ENCODE measurements around the gene EVL.

The EVL gene

DNA sequence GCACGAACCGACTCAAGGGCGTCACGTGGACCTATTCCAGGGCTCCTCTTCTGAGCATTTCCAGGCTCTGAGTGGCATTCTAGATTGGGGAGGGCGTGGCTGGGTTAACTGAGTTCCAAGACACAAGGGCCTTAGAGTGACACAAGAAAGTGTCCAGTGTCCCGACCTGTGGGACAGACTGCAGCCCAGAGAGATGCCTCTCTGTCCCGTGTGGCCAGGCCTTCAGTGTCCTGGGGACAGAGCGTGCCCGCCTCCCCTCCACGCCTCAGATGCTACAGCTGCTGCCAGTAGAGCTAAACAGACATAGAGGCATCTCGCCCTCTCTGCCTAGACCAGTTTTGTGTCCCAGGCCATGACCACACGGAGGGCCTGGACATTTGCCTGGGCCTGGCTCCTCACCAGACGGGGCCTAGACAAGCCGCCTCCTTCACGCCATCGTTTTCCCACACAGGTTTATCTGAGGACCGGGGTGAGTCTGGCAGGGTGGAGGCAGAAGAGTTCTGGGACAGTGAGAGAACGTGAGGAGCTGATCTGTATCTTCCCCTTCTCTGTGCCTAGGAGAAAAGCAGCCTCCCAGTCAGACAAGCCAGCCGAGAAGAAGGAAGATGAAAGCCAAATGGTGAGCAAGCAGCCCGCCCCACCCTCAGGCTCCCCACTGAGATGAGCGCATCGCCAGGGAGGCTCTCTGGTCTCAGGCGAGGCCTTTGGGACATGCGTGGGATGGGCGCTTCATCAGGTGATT lies 67.1 kb downstream of the EVL start:
- no peak for DNase-seq

DNA sequence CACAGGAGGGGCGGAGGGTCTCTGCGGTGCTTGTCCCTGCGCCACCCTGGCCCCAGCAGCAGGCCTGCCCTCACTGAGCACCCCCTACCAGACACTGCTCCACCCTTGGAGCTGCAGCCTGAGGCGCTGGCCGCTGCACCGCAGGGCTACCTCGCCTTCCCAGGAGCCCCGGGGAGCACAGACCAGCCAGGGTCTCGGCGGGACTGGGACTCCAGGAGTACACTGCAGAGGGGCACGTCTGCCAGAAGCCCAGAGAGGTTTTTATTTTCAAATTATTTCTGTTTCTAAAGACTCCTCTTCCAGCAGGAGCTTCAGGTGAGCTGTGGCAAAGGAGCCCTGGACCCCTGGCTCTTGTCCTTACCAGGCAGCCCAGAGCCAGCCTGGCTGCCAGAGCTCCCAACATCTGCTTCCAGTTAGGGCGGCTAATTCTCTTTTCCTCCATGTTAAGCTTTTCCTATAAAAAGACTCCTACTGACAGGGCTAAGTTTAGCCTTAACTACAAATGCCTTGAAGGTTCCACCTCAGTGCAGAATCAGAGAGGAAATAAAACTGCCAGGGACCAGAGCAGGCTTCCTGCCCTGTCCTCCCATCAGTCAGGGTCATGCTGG lies 67.8 kb downstream of the EVL start:
- DNase-seq: no peak

DNA sequence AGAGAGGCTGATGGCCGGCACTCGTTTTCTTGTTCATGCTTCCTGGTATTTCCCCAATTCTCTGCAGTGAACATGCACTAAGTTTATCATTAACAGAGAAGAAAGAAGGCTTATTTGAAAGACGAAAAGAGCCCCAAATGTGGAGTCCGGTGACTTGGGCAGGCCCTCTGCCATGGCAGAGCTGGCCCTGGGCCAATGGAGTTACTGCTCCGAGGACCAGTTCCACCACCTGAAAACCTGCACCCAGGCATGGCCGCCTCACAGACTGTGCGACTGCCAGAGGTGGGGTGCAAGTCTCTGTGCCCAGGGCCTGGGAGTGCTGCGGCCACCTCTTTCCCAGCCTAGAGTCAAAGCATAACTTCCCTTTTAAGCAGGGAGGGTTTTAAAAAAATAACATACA lies 69.4 kb downstream of the EVL start:
- no peak for DNase-seq

GRCh38 chr14:100135073-100135472 lies 69.9 kb downstream of the EVL start:
- DNase-seq: no peak

- no peak for DNase-seq
These were observed 70.6 kb downstream of the EVL start for GRCh38 chr14:100135784-100136183.

- DNase-seq: no peak
These were observed 72.0 kb downstream of the EVL start for GRCh38 chr14:100137173-100137572.

DNA sequence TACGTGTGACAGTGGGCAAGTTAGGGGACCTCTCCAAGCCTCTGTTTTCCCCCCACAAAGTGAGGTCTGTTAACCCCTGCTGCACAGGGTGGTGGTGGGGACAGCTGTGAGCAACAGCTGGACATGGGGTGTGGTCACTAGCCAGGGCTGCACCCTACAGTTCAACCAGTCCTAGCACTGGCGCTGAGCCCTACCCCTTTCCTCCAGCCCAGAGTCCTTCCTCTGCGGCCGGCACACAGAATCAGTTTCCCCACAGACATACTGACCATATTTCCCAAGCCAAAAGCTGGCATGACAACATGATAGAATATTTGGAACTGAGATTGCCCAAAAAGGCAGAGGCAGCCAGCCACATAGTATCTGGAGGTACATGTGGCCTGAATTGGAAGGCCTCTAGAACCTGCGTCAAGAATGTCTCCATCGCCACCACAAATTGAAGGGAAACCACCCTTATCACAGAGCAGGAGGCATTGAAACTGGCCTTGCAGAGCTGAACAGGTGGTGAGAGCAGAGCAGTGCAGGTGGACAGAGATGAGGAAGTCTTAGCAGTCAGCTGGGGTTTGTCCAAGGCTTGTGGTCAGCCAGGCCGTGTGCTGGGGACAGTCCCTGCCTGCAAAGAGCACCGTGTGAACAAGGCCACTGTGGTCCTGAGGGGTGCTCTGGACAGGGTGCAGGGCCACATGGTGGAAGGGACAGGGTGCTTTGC lies 73.0 kb downstream of the EVL start:
- no peak for DNase-seq

- DNase-seq: no peak
These were observed 73.7 kb downstream of the EVL start for GRCh38 chr14:100138955-100139354.

- DNase-seq: no peak
These were observed 75.3 kb downstream of the EVL start for GRCh38 chr14:100140452-100141078.

DNA sequence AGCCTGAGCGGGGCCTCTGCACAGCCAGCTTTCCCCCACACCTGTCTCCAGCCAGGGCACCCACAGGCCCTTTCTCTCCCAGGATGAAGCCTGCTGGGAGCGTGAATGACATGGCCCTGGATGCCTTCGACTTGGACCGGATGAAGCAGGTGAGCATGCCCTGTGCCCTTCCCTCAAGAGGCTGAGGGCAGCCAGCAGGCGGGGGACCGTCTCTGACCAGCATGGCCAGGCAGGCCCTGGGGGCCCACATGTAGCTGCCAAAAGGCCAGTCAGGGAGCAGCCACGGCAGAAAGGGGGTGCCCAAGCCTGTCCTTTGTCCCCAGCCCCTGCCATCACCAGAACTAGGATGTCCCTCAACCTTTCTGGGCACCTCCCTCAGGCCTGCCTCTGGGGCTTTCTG lies 75.9 kb downstream of the EVL start:
- no peak for DNase-seq

DNA sequence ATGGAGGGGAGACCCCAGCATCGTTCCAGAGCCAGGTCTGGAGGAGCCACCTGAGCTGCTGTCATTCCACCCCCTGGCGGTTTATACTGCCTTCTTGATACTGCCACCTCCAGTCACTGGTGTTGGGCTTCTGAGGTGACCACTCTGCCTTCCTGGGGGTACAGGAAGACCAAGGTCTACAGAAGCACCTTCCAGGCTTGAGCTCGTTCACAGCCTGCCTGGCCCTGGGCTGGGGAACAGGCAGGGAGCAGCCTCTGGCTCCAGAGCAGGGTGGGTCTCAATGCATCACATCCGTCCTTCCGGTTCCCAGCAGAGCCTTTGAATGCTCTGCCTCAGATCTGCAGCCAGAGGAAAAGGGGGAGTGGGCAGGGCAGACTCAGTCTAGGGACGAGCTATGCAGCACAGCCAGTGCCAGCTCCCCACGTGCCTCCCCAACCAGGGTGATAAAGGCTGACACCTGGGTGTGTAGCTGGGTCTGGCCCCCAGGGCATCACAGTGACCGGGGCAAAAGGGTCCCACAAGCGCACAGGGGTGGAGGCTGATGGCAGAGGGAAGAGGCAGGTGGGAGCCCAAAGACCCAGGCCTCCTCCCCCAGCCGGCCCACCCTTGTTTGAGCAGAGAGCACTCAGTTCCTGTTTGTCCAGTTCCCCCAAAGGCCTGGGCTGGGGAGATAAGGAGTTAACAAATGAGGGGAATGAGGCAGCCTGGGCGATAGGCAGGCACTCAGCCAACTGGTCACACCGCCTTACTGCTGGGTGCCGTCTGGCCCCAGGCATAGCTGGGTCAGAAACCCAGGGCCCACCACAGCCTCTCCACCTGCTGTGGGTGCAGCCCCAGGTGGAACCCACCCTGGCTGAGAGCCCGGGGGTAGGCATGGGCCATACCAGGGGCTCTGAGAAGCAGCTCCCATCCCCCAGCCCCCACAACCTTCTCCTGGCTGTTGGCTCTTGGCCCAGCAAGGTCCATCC lies 77.1 kb downstream of the EVL start:
- DNase-seq: no peak

GRCh38 chr14:100143523-100143922 lies 78.3 kb downstream of the EVL start:
- DNase-seq: no peak

DNA sequence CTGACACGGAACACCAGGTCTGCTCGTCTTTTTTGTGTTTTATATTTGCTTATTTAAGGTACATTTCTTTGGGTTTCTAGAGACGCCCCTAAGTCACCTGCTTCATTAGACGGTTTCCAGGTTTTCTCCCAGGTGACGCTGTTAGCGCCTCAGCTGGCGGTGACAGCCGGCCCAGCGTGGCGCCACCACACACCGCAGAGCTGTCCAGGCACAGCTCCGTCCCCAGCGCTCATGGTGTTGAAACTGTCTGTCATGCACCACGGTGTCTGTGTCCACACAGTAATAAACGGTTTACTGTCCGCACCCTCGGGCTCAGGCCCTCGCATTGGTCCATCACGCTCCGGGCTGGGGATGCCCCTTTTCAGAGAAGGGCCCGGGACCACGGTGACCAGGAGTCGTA lies 78.7 kb downstream of the EVL start:
- no peak for DNase-seq

DNA sequence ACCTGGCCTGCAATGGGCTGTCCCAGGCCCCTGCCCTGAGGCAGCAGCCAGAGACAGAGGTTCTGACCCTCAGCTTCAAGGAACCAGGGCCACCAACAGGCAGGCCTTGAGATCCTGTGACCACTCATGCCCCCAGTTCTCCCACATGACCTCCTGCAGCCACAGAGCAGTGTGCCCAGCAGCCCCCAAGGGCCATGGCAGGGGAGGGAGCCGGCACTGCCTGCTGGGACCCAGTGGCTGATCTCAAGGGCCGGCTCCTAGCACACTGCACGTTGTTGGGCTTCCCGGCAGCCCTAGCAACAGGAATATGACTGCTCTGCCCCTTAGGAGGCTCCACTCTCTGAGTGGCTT lies 79.4 kb downstream of the EVL start:
- DNase-seq: no peak

- DNase-seq: no peak
These were observed 79.9 kb downstream of the EVL start for GRCh38 chr14:100144996-100145646.

- no peak for DNase-seq
These were observed 80.7 kb downstream of the EVL start for GRCh38 chr14:100145682-100146464.

DNA sequence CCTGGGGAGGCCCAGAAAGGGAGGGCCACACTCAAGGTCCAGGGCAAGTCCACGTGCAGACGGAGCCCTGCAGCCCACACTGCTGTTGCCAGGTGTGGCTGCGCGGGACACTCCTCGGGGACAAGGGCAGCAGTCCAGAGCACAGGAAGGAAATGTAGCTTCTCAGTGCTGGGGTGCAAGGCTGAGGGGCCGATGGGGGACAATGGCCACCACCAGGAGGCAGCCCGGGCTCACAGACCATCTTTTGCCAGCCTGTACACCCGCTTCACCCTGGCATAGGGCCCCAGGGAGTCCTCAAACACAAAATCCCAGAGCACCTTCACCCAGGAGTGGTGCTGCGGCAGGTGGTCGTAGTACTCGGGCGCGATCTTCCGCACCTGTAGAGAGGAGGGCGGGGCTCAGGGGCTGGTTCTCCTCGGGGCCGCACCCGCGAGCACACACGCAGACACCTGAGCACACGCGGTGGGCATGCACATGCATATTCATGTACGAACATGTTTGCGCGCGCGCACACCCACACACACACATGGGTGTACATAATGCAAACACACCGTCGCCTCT lies 81.4 kb downstream of the EVL start:
- no peak for DNase-seq

DNA sequence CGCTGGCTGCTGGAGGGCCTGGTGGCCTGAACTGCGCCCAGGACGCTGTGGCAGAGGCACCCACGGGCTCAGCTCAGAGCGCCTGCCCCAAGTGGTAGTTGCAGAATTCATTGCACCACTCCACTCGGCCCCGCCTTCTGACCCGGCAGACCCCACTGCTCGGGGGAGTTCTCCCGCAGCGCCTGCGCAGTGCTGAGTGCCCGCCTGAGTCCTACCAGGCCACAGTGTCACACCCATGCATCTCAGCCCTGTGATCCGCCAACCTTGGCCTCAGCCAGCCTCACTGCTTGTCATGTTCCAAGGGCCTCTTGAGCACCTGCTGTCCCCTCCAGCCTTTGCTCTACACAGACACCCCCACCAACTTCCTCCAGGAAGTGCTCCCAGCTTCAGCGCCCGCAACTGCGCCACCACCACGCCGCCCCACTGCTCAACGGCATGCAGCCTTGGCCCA lies 82.0 kb downstream of the EVL start:
- peak; percentile 70 for DNase-seq

DNA sequence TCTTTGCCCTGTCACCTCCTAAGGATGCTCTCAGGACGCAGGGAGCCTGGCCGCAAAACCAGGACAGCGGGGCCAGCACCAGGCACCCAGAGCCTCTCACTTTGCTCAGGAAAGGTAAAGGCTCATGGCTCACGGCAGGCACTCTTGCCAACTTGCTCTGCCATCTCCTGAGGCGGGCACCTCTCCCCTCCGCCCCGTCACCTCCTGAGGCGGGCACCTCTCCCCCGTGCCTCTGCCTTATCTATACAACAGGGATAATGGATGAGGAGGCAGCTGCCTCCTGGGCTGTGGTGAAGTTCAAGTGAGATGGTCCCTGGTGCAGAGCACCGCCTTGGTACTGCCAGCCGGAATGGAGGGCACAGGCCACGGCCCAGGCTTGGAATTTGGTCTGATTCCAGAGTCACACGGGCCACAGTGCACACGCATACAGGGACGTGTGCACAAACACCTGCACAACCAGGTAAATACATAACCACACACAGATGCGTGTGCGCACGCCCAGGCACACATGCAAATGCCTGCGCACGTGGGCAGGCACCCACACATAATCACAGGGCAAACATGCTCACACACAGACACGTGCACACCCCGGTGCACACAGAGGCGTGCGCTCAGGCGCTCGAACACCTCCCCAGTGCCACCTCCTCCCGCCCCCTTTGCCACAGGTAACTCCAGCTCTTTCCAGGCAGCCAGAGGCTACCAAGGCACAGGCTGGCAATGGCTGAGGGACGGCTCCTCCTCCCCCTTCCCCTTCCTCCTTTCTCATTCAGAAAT lies 82.7 kb downstream of the EVL start:
- no peak for DNase-seq

All from activated naive CD4-positive, alpha-beta T cell treated with anti-CD3 and anti-CD28 coated beads, Interleukin-2, amount 50 U/mL, for 16 hours (primary cell).